Body of pancreas (tissue), 4 donors: ENCODE results near the gene TMEM234. TPM values are rescaled to one million over a fixed set of nuclear protein-coding genes. Genes with fewer than 3 reads are reported as not detected.

Experiments used
- ATAC-seq: fragments of 150-250 bp; one replicate; pipeline ENCODE4 v1.9.1; 2016
- DNase-seq, 4 donors: peaks; one replicate each; pipeline ENCODE4 v3.0.0-alpha.2; 2019
- H3K27ac ChIP-seq, 4 donors: fragments of 200-600 bp; sonication (generic); 1 replicate in 3 of 4; 2 replicates in 1 of 4; pipeline versions ENCODE4 v1.5.1 to v1.6.1; 2016 to 2019; ENCODE audit warnings: mild to moderate bottlenecking in 1 of 4, mixed read lengths in 1 of 4, moderate library complexity in 1 of 4
- H3K27me3 ChIP-seq, 2 donors: fragments of 200-600 bp; sonication (generic); one replicate each; pipeline ENCODE4 v1.6.0; 2016; ENCODE audit warnings: mild to moderate bottlenecking in 1 of 2
- H3K36me3 ChIP-seq, 2 donors: fragments of 200-600 bp; sonication (generic); replicated peaks in 1 of 2; 2 replicates each; pipeline ENCODE4 v1.5.1; 2016; ENCODE audit warnings: low read depth in 2 of 2; ENCODE audit not compliant: insufficient read depth in 1 of 2
- H3K4me1 ChIP-seq: fragments of 200-600 bp; sonication (generic); one replicate; pipeline ENCODE4 v1.6.0; 2016
- H3K4me3 ChIP-seq, 2 donors: fragments of 200-600 bp; sonication (generic); 1 replicate in 1 of 2; 2 replicates in 1 of 2; pipeline ENCODE4 v1.5.1; 2016 to 2019
- H3K9me3 ChIP-seq, 3 donors: fragments of 200-600 bp; sonication (generic); 1 replicate in 2 of 3; 2 replicates in 1 of 3; pipeline ENCODE4 v1.5.1; 2016
- POLR2A ChIP-seq, 3 donors: fragments of 450-650 bp; IDR thresholded peaks; one replicate each; pipeline ENCODE4 v1.6.1; 2016; ENCODE audit warnings: antibody characterized with exemption in 3 of 3, mild to moderate bottlenecking in 2 of 3
- WGBS, 2 donors: methylation state at CpG; one replicate each; pipeline ENCODE4 v1.1.5; 2017; 5-methylcytosine and 5-hydroxymethylcytosine counted together
- intact Hi-C: fragments of 100-400 bp; cut with DNase I; formaldehyde crosslinking; loops from one replicate; pipeline ENCODE4 v1.15.1; 2023
- total RNA-seq, 2 donors: library from RNA; depleted of rRNA; stranded (reverse); fragments of >200 nt; gene quantifications; one replicate each; pipeline ENCODE4 v1.1.0, GENCODE V29; 2016
- TF ChIP-seq, protein P1 (sequence below), 7 experiments: fragments of 450-650 bp in 4 of 7; fragments of 200-600 bp in 3 of 7; sonication (generic) in 3 of 7; IDR thresholded peaks; one replicate each; pipeline ENCODE4 v1.5.1; 2016 to 2019; ENCODE audit warnings: antibody characterized with exemption in 7 of 7

TMEM234 gene
- total RNA-seq, 2 donors from 2014 or later = 16.3 to 20.8 TPM

DNA sequence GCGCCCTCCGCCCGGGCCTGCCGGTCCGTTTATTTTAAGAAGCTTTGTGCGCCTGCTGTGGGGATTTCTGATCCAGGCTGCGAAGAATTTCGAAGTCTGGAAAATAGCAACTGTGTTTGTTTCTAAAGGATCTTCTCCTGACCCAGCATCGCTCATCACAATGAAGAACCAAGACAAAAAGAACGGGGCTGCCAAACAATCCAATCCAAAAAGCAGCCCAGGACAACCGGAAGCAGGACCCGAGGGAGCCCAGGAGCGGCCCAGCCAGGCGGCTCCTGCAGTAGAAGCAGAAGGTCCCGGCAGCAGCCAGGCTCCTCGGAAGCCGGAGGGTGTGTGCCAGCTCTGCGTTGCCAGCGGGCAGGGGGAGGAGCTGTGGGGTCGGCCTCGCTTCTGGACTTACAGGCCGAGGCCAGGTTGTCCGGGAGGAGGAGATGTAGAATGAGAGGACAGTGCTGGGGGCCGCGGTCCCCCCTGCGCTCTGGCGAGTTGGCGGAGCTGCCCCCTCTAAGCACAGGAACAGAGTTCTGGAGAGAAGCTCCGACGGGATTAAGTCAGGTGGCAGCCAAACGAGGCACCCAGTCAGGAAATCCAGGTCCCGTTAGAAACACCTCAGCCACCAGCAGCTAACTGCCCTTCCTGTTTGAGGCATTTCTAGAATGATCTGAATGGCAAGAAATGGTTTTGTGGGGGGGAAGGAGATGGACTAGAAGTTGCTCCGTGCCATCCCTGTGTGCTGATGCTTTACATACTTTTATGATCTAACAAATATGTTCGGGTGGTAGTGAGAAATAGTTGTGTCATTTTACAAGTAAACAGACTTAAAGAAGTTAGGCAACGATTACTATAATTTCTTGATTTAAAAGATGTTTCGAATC is 41.7 kb downstream of the TMEM234 start:
- intact Hi-C loops = no loop called here
- ATAC-seq (peak; percentile 34), DNase-seq (peak; percentile 52 to 63 (median 54))
- Histone ChIP-seq H3K9me3 (no peaks in the 10 kb centered on the region), H3K4me1 (peaks cover 53% of the 10 kb centered on the region), H3K4me3 (peak overlapping the region; percentile 30 to 66), H3K27ac (peak overlapping the region; percentile 71 to 93 (median 92)), H3K27me3 (no peaks in the 10 kb centered on the region), H3K36me3 (peaks cover 3 to 7% of the 10 kb centered on the region in 2 donors)
- WGBS, 2 donors = 4 to 6% methylated on average over 16 to 36 of the region's 36 CpGs
- TF ChIP-seq, protein P1, sequence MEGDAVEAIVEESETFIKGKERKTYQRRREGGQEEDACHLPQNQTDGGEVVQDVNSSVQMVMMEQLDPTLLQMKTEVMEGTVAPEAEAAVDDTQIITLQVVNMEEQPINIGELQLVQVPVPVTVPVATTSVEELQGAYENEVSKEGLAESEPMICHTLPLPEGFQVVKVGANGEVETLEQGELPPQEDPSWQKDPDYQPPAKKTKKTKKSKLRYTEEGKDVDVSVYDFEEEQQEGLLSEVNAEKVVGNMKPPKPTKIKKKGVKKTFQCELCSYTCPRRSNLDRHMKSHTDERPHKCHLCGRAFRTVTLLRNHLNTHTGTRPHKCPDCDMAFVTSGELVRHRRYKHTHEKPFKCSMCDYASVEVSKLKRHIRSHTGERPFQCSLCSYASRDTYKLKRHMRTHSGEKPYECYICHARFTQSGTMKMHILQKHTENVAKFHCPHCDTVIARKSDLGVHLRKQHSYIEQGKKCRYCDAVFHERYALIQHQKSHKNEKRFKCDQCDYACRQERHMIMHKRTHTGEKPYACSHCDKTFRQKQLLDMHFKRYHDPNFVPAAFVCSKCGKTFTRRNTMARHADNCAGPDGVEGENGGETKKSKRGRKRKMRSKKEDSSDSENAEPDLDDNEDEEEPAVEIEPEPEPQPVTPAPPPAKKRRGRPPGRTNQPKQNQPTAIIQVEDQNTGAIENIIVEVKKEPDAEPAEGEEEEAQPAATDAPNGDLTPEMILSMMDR (IDR thresholded peaks at IDR 0.05) = no peak

- Histone ChIP-seq H3K36me3 (peaks cover 3 to 5% of the 10 kb centered on the region in 2 donors), H3K9me3 (no peaks in the 10 kb centered on the region), H3K27me3 (no peaks in the 10 kb centered on the region), H3K4me1 (peaks cover 50% of the 10 kb centered on the region), H3K27ac (peak within 1 kb of the TSS; percentile 71 to 93 (median 92)), H3K4me3 (peak within 1 kb of the TSS; percentile 30 to 66)
- 0% methylated on average over 4 to 58 of the region's 79 CpGs for WGBS, 2 donors
- ATAC-seq (peak; percentile 94), DNase-seq (peak; percentile 92 to 94 (median 92))
- peak; percentile 34 to 71 (median 65) for TF ChIP-seq POLR2A (IDR thresholded peaks at IDR 0.05)
- TF ChIP-seq, protein P1 (IDR thresholded peaks at IDR 0.05) = peak in 2 of 7 experiments; percentile 14 to 22
- intact Hi-C loops = no loop called here
Measured at GRCh38 chr1:32179443-32180185, 42.5 kb downstream of the TMEM234 start, which contains the start of gene TXLNA. TSS of gene TXLNA (plus strand) at chr1:32179675. CDS start at chr1:32180346, 671 bp downstream.

GRCh38 chr1:32179193-32179442 is 43.0 kb downstream of the TMEM234 start:
- H3K36me3 ChIP-seq = peaks cover 0 to 4% of the 10 kb centered on the region in 2 donors
- peaks cover 45% of the 10 kb centered on the region for H3K4me1 ChIP-seq
- DNase-seq (no peak), ATAC-seq (peak; percentile 22)
- H3K4me3 ChIP-seq = peak overlapping the region; percentile 30 to 66
- no peaks in the 10 kb centered on the region for H3K9me3 ChIP-seq
- H3K27me3 ChIP-seq = no peaks in the 10 kb centered on the region
- intact Hi-C loops = no loop called here
- TF ChIP-seq, protein P1 (IDR thresholded peaks at IDR 0.05) = no peak
- TF ChIP-seq POLR2A (IDR thresholded peaks at IDR 0.05) = no peak
- peak overlapping the region; percentile 71 to 93 (median 92) for H3K27ac ChIP-seq
- 11 to 15% methylated on average over 7 of the region's 7 CpGs for whole genome bisulfite sequencing, 2 donors

- H3K27ac ChIP-seq = peak overlapping the region; percentile 71 to 93 (median 92)
Measured at GRCh38 chr1:32178380-32179192, 43.6 kb downstream of the TMEM234 start.

More at GRCh38 chr1:32178380-32179192, 43.6 kb downstream of the TMEM234 start:
- H3K27me3 ChIP-seq = no peaks in the 10 kb centered on the region
- H3K36me3 ChIP-seq = peaks cover 0 to 4% of the 10 kb centered on the region in 2 donors
- 77 to 86% methylated on average over 7 of the region's 7 CpGs for WGBS, 2 donors
- ATAC-seq = no peak
- no peaks in the 10 kb centered on the region for H3K9me3 ChIP-seq
- TF ChIP-seq POLR2A (IDR thresholded peaks at IDR 0.05) = no peak
- TF ChIP-seq, protein P1 (IDR thresholded peaks at IDR 0.05) = no peak
- intact Hi-C loops = no loop called here
- DNase-seq = no peak
- no peak overlapping the region for H3K4me3 ChIP-seq
- H3K4me1 ChIP-seq = peaks cover 41% of the 10 kb centered on the region
